H9 (cell line): Measurements from ENCODE around the gene PLD1. TPM values are rescaled to one million over a fixed set of nuclear protein-coding genes. Genes with fewer than 3 reads are reported as not detected.
A peak's percentile ranks its signal among the peaks of the same experiment; 100 is the strongest.

Experiments
- DNase-seq: peaks from one replicate; pipeline ENCODE4 v3.0.0-alpha.2; 2017
- H2AFZ ChIP-seq: one replicate; pipeline ENCODE4 v1.6.1; 2013; ENCODE audit warnings: mild to moderate bottlenecking, low read length, control low read depth, moderate library complexity
- H2AK5ac ChIP-seq: 2 replicates; pipeline ENCODE4 v1.6.1; 2013; ENCODE audit warnings: low read length, control low read depth, mixed read lengths; ENCODE audit not compliant: insufficient read length
- H2BK120ac ChIP-seq: one replicate; pipeline ENCODE4 v1.6.1; 2013; ENCODE audit warnings: low read depth, mild to moderate bottlenecking, low read length, control low read depth, inconsistent platforms; ENCODE audit not compliant: poor library complexity, severe bottlenecking
- H2BK12ac ChIP-seq: 2 replicates; pipeline ENCODE4 v1.6.1; 2013; ENCODE audit warnings: low read length, control low read depth, mixed read lengths, low read depth; ENCODE audit not compliant: insufficient read length
- H2BK15ac ChIP-seq: 2 replicates; pipeline ENCODE4 v1.6.1; 2013; ENCODE audit warnings: low read depth, low read length, control low read depth
- H2BK20ac ChIP-seq: one replicate; pipeline ENCODE4 v1.6.1; 2013; ENCODE audit warnings: low read depth, mild to moderate bottlenecking, low read length, control low read depth, inconsistent platforms; ENCODE audit not compliant: poor library complexity, severe bottlenecking
- H2BK5ac ChIP-seq: 2 replicates; pipeline ENCODE4 v1.6.1; 2013; ENCODE audit warnings: low read length, control low read depth, mixed read lengths; ENCODE audit not compliant: insufficient read length
- H3K14ac ChIP-seq: 2 replicates; pipeline ENCODE4 v1.6.1; 2013; ENCODE audit warnings: low read length, control low read depth; ENCODE audit not compliant: insufficient read depth
- H3K18ac ChIP-seq: 2 replicates; pipeline ENCODE4 v1.6.1; 2013; ENCODE audit warnings: low read depth, mild to moderate bottlenecking, mixed read lengths, low read length, control low read depth; ENCODE audit not compliant: insufficient read length
- H3K23ac ChIP-seq: 2 replicates; pipeline ENCODE4 v1.6.1; 2013; ENCODE audit warnings: low read length, control low read depth, mixed read lengths, low read depth; ENCODE audit not compliant: insufficient read length
- H3K23me2 ChIP-seq: 2 replicates; pipeline ENCODE4 v1.6.1; 2013; ENCODE audit warnings: low read depth, mild to moderate bottlenecking, mixed read lengths, low read length, control low read depth; ENCODE audit not compliant: insufficient read length, poor library complexity, severe bottlenecking
- H3K27ac ChIP-seq: 2 replicates; pipeline ENCODE4 v1.5.1; 2013; ENCODE audit warnings: low read length, control low read depth, mixed read lengths, low read depth; ENCODE audit not compliant: insufficient read length
- H3K27me3 ChIP-seq: 2 replicates; pipeline ENCODE4 v1.6.1; 2013; ENCODE audit warnings: low read length, control low read depth, inconsistent platforms; ENCODE audit not compliant: insufficient read depth
- H3K4ac ChIP-seq: 2 replicates; pipeline ENCODE4 v1.6.1; 2013; ENCODE audit warnings: low read depth, mild to moderate bottlenecking, control low read depth, inconsistent platforms, low read length, moderate library complexity
- H3K4me1 ChIP-seq: 2 replicates; pipeline ENCODE4 v1.6.1; 2013; ENCODE audit warnings: low read length, control low read depth, inconsistent platforms; ENCODE audit not compliant: insufficient read depth
- H3K4me2 ChIP-seq: 2 replicates; pipeline ENCODE4 v1.6.1; 2013; ENCODE audit warnings: low read length, control low read depth, mixed read lengths; ENCODE audit not compliant: insufficient read length, insufficient read depth
- H3K56ac ChIP-seq: 2 replicates; pipeline ENCODE4 v1.6.1; 2013; ENCODE audit warnings: low read depth, mild to moderate bottlenecking, mixed read lengths, low read length, control low read depth; ENCODE audit not compliant: insufficient read length
- H3K79me1 ChIP-seq: 2 replicates; pipeline ENCODE4 v1.6.1; 2013; ENCODE audit warnings: low read depth, mild to moderate bottlenecking, moderate library complexity, low read length, control low read depth, inconsistent platforms; ENCODE audit not compliant: insufficient read depth, poor library complexity, severe bottlenecking
- H3K79me2 ChIP-seq: 2 replicates; pipeline ENCODE4 v1.6.1; 2013; ENCODE audit warnings: low read length, control low read depth, inconsistent platforms; ENCODE audit not compliant: insufficient read depth
- H3K9ac ChIP-seq: 2 replicates; pipeline ENCODE4 v1.6.1; 2013; ENCODE audit warnings: low read length, control low read depth, mixed read lengths; ENCODE audit not compliant: insufficient read length; ENCODE audit errors: extremely low read depth
- H3K9me3 ChIP-seq: one replicate; pipeline ENCODE4 v1.6.1; 2013; ENCODE audit warnings: low read depth, low read length, inconsistent platforms; ENCODE audit not compliant: control insufficient read depth
- H3T11ph ChIP-seq: one replicate; pipeline ENCODE4 v1.6.1; 2013; ENCODE audit warnings: mild to moderate bottlenecking, low read length, control low read depth, inconsistent platforms
- H4K20me1 ChIP-seq: one replicate; pipeline ENCODE4 v1.6.1; 2013; ENCODE audit not compliant: control insufficient read depth, insufficient read length, insufficient read depth
- H4K5ac ChIP-seq: 2 replicates; pipeline ENCODE4 v1.6.1; 2013; ENCODE audit warnings: low read depth, mild to moderate bottlenecking, mixed read lengths, low read length, control low read depth; ENCODE audit not compliant: insufficient read length
- H4K8ac ChIP-seq: replicated peaks from 2 replicates; pipeline ENCODE4 v1.6.1; 2013; ENCODE audit warnings: low read length, control low read depth, mixed read lengths, low read depth; ENCODE audit not compliant: insufficient read length
- H4K91ac ChIP-seq: 2 replicates; pipeline ENCODE4 v1.6.1; 2013; ENCODE audit warnings: low read depth, mild to moderate bottlenecking, moderate library complexity, mixed read lengths, low read length, control low read depth; ENCODE audit not compliant: insufficient read length
- H3K27ac Mint-ChIP-seq, 3 experiments: 2 replicates in 2 of 3; 3 replicates in 1 of 3; pipeline ENCODE4 v1.8.0; 2020 to 2021; ENCODE audit warnings: mixed read lengths in 3 of 3, mild to moderate bottlenecking in 1 of 3, moderate library complexity in 1 of 3
- H3K27me3 Mint-ChIP-seq: 2 replicates; pipeline ENCODE4 v1.8.0; 2021; ENCODE audit warnings: low read depth, mild to moderate bottlenecking, moderate library complexity, mixed read lengths
- H3K36me3 Mint-ChIP-seq, 3 experiments: 2 replicates in 2 of 3; 3 replicates in 1 of 3; pipeline ENCODE4 v1.8.0; 2020 to 2021; ENCODE audit warnings: low read depth in 3 of 3, mixed read lengths in 3 of 3; ENCODE audit not compliant: insufficient read depth in 1 of 3
- H3K4me1 Mint-ChIP-seq, 2 experiments: 2 replicates each; pipeline ENCODE4 v1.8.0; 2020; ENCODE audit warnings: mixed read lengths in 2 of 2
- H3K4me3 Mint-ChIP-seq, 2 experiments: 2 replicates in 1 of 2; 3 replicates in 1 of 2; pipeline ENCODE4 v1.8.0; 2020 to 2021; ENCODE audit warnings: mild to moderate bottlenecking in 2 of 2, mixed read lengths in 2 of 2, moderate library complexity in 1 of 2
- H3K9me3 Mint-ChIP-seq, 2 experiments: 2 replicates in 1 of 2; 3 replicates in 1 of 2; pipeline ENCODE4 v1.8.0; 2020; ENCODE audit warnings: mild to moderate bottlenecking in 2 of 2, mixed read lengths in 2 of 2, moderate library complexity in 1 of 2
- CTCF ChIP-seq: fragments of 200-600 bp; sonication (generic); conservative IDR thresholded peaks from 3 replicates; pipeline ENCODE4 v1.8.0; 2021; ENCODE audit warnings: antibody characterized with exemption, mild to moderate bottlenecking
- WGBS: extraction: QIAGEN DNeasy Blood & Tissue Kit; methylation state at CpG from one replicate; pipeline ENCODE4 v1.1.7; 2013; ENCODE audit warnings: missing lambda C conversion rate, low lambda C conversion rate, mixed read lengths; ENCODE audit not compliant: insufficient read length; ENCODE audit errors: extremely low coverage; 5-methylcytosine and 5-hydroxymethylcytosine counted together
- total RNA-seq: library from RNA; stranded (reverse); gene quantifications from 2 replicates; pipeline ENCODE4 v1.2.1, GENCODE V29; 2021

Gene PLD1
- total RNA-seq, 1 experiment from 2014 or later = 1.8 TPM

DNA sequence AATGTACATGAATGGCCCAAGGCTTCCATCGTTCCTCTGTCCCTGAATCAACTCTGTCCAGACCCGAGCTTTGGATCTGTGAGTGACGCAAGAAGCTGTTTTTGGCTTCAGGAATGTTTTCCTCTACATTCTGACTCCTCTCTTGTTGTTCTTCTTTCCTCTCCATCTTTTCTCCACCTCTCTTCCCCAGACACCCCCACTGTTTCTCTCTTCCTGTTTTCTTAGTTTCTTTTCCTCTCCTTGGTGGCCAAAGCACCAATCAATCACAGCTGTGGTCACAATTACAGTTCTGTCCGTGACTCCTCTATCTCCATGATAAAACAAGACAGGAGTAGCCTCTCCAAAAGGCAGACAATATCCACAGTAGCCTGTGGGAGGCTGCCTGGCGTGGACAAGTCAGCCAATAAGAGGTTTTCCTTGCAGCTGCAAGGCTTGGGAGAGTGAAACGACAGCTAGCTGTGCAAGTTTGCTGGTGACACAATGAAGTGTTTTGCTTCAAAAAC is 28.0 kb upstream of the PLD1 start:
- Mint-ChIP-seq H3K9me3 (no peaks in the 10 kb centered on the region), H3K36me3 (no peaks in the 10 kb centered on the region), H3K27ac (peak overlapping the region; percentile 20 to 84 (median 37); a peak in 3 of 7 replicates), H3K4me1 (peaks cover 13 to 23% of the 10 kb centered on the region in 2 experiments), H3K4me3 (0 out of 5 replicates have a peak overlapping the region, but pooled peaks of 1 of the 2 experiments have one; percentile 0), H3K27me3 (no peaks in the 10 kb centered on the region)
- no peaks in the 10 kb centered on the region for H4K20me1 ChIP-seq
- H3K23me2 ChIP-seq = no peaks in the 10 kb centered on the region
- no peaks in the 10 kb centered on the region for H3K27me3 ChIP-seq
- H3K56ac ChIP-seq = no peak overlapping the region
- H3K18ac ChIP-seq = no peak overlapping the region
- no peak overlapping the region for H2BK120ac ChIP-seq
- peak overlapping the region; percentile 71 for H2AFZ ChIP-seq
- WGBS = no CpG with 5 or more reads among the region's 6 CpGs
- no peak overlapping the region for H3K23ac ChIP-seq
- no peak overlapping the region for H2AK5ac ChIP-seq
- no peak overlapping the region for H2BK12ac ChIP-seq
- H2BK5ac ChIP-seq = no peak overlapping the region
- no peak overlapping the region for H2BK15ac ChIP-seq
- no peaks in the 10 kb centered on the region for H3K79me1 ChIP-seq
- no peak overlapping the region for H3K9ac ChIP-seq
- H3K14ac ChIP-seq = no peak overlapping the region
- no peak overlapping the region for H3K27ac ChIP-seq
- no peaks in the 10 kb centered on the region for H3K9me3 ChIP-seq
- no peak overlapping the region for H3K4me2 ChIP-seq
- no peak overlapping the region for H4K5ac ChIP-seq
- no peak overlapping the region for H3K4ac ChIP-seq
- H2BK20ac ChIP-seq = no peak overlapping the region
- H4K8ac ChIP-seq = no peak overlapping the region
- no peaks in the 10 kb centered on the region for H3K79me2 ChIP-seq
- TF ChIP-seq CTCF = no peak
- H3K4me1 ChIP-seq = 0 out of 2 replicates have a peak, but pooled peaks cover 2% of the 10 kb centered on the region
- no peak overlapping the region for H4K91ac ChIP-seq
- DNase-seq = no peak
- H3T11ph ChIP-seq = no peak overlapping the region
